Caco-2 (cell line): ENCODE results near the gene MAN2A1. TPM values are rescaled to one million over a fixed set of nuclear protein-coding genes. Genes with fewer than 3 reads are reported as not detected.

Experiments
- BruUV-seq: library from RNA; stranded (reverse); fragments of 400-500 nt; replicated peaks from 2 replicates; lab custom pipeline; 2021; lab: Mats Ljungman, UMichigan
- CTCF ChIA-PET: fragments of 300-600 bp; sonication (Branson Sonifier 250); formaldehyde crosslinking; loops from one replicate; lab custom pipeline; 2022; ENCODE audit warnings: antibody characterized with exemption; lab: Charles Lee
- POLR2A ChIA-PET: fragments of 300-600 bp; sonication (Branson Sonifier 250); formaldehyde crosslinking; loops from one replicate; lab custom pipeline; 2022; ENCODE audit warnings: antibody characterized with exemption; lab: Charles Lee
- DNase-seq, 2 experiments: peaks; one replicate each; pipeline versions ENCODE4 v3.0.0 to v3.0.0-alpha.2; 2020 to 2022
- H3K27me3 ChIP-seq: replicated peaks from 2 replicates; pipeline ENCODE4 v1.6.0; 2011; ENCODE audit warnings: low read length; ENCODE audit not compliant: control insufficient read depth, insufficient read depth
- H3K36me3 ChIP-seq: 2 replicates; pipeline ENCODE4 v1.5.1; 2011; ENCODE audit warnings: low read length; ENCODE audit not compliant: control insufficient read depth, insufficient read depth
- H3K4me1 ChIP-seq: fragments of 250-450 bp; sonication (Bioruptor Pico); 2 replicates; pipeline ENCODE4 v1.5.1; 2020; ENCODE audit warnings: mild to moderate bottlenecking
- H3K4me3 ChIP-seq: 2 replicates; pipeline ENCODE4 v1.5.1; 2011; ENCODE audit warnings: low read depth, mild to moderate bottlenecking, control low read depth, low read length
- H3K9me3 ChIP-seq: fragments of 250-450 bp; sonication (Bioruptor Pico); 2 replicates; pipeline ENCODE4 v1.5.1; 2020; ENCODE audit warnings: mild to moderate bottlenecking, moderate library complexity
- H3K27ac Mint-ChIP-seq: one replicate; pipeline ENCODE4 v1.8.0; 2022; ENCODE audit warnings: mixed read lengths; ENCODE audit not compliant: unreplicated experiment
- H3K27me3 Mint-ChIP-seq: one replicate; pipeline ENCODE4 v1.8.0; 2022; ENCODE audit warnings: mixed read lengths; ENCODE audit not compliant: insufficient read depth, unreplicated experiment
- H3K36me3 Mint-ChIP-seq: one replicate; pipeline ENCODE4 v1.8.0; 2022; ENCODE audit warnings: mild to moderate bottlenecking, mixed read lengths; ENCODE audit not compliant: insufficient read depth, unreplicated experiment
- H3K4me1 Mint-ChIP-seq: one replicate; pipeline ENCODE4 v1.8.0; 2022; ENCODE audit warnings: low read depth, mixed read lengths; ENCODE audit not compliant: unreplicated experiment
- H3K4me3 Mint-ChIP-seq: one replicate; pipeline ENCODE4 v1.8.0; 2022; ENCODE audit warnings: mild to moderate bottlenecking, moderate library complexity, mixed read lengths; ENCODE audit not compliant: unreplicated experiment
- H3K9me3 Mint-ChIP-seq: one replicate; pipeline ENCODE4 v1.8.0; 2022; ENCODE audit warnings: mixed read lengths; ENCODE audit not compliant: unreplicated experiment
- CTCF ChIP-seq, 2 experiments: fragments of 200-600 bp in 1 of 2; IDR thresholded peaks; 1 replicate in 1 of 2; 2 replicates in 1 of 2; pipeline versions ENCODE4 v1.5.1 to v1.8.0; 2011 to 2022; ENCODE audit warnings: antibody characterized with exemption in 1 of 2, control low read depth in 1 of 2, inconsistent platforms in 1 of 2, low read depth in 1 of 2, low read length in 1 of 2, mild to moderate bottlenecking in 1 of 2, moderate library complexity in 1 of 2; ENCODE audit not compliant: insufficient read depth in 1 of 2, severe bottlenecking in 1 of 2, unreplicated experiment in 1 of 2
- intact Hi-C: fragments of 100-400 bp; cut with micrococcal nuclease; formaldehyde crosslinking; loops from one replicate; pipeline ENCODE4 v1.10.0; 2022; ENCODE audit not compliant: unreplicated experiment
- total RNA-seq: library from RNA; stranded (reverse); gene quantifications from 2 replicates; pipeline ENCODE4 v1.2.3, GENCODE V29; 2022

Gene MAN2A1
- total RNA-seq, 1 experiment from 2014 or later = 57.3 TPM

- no peak for DNase-seq
- Mint-ChIP-seq H3K4me1 (peaks cover under 1% of the 10 kb centered on the region), H3K27me3 (no peaks in the 10 kb centered on the region), H3K9me3 (no peaks in the 10 kb centered on the region), H3K4me3 (no peak overlapping the region), H3K36me3 (no peaks in the 10 kb centered on the region), H3K27ac (no peak overlapping the region)
- Histone ChIP-seq H3K9me3 (no peaks in the 10 kb centered on the region), H3K4me3 (no peak overlapping the region), H3K36me3 (no peaks in the 10 kb centered on the region), H3K4me1 (peaks cover 5% of the 10 kb centered on the region; the same call in 1 of the 2 replicates), H3K27me3 (no peaks in the 10 kb centered on the region)
- intact Hi-C loops = no loop called here
- TF ChIP-seq CTCF (IDR thresholded peaks at IDR 0.05; ENCODE audit: insufficient read depth in 1 of 2, low read depth in 1 of 2, low read length in 1 of 2, severe bottlenecking in 1 of 2, unreplicated experiment in 1 of 2) = no peak
- ChIA-PET POLR2A (no interaction called here), CTCF (interaction anchor here (0.7 kb wide), 1 partner anchor 79 kb away, joined by 5 read pairs; no protein-coding TSS in a partner anchor)
- BruUV-seq = no TSS peak
These were observed 24.9 kb downstream of the MAN2A1 start for GRCh38 chr5:109714592-109714991.

GRCh38 chr5:109718216-109718615, 28.5 kb downstream of the MAN2A1 start:
- CTCF ChIA-PET = interaction anchor here (1.1 kb wide), 1 partner anchor 10 kb away, joined by 3 read pairs; no protein-coding TSS in a partner anchor
- no peaks in the 10 kb centered on the region for H3K9me3 Mint-ChIP-seq
- Histone ChIP-seq H3K36me3 (no peaks in the 10 kb centered on the region), H3K9me3 (no peaks in the 10 kb centered on the region), H3K27me3 (no peaks in the 10 kb centered on the region), H3K4me1 (no peaks in the 10 kb centered on the region), H3K4me3 (no peak overlapping the region)
- intact Hi-C loops = no loop called here
- no TSS peak for BruUV-seq
- H3K36me3 Mint-ChIP-seq = no peaks in the 10 kb centered on the region
- no peak for TF ChIP-seq CTCF (IDR thresholded peaks at IDR 0.05; ENCODE audit: insufficient read depth in 1 of 2, low read depth in 1 of 2, low read length in 1 of 2, severe bottlenecking in 1 of 2, unreplicated experiment in 1 of 2)
- POLR2A ChIA-PET = no interaction called here
- H3K4me3 Mint-ChIP-seq = no peak overlapping the region
- no peak for DNase-seq
- no peaks in the 10 kb centered on the region for H3K4me1 Mint-ChIP-seq
- H3K27ac Mint-ChIP-seq = no peak overlapping the region
- H3K27me3 Mint-ChIP-seq = no peaks in the 10 kb centered on the region

GRCh38 chr5:109718632-109719031, 28.9 kb downstream of the MAN2A1 start:
- TF ChIP-seq CTCF (IDR thresholded peaks at IDR 0.05; ENCODE audit: insufficient read depth in 1 of 2, low read depth in 1 of 2, low read length in 1 of 2, severe bottlenecking in 1 of 2, unreplicated experiment in 1 of 2) = no peak
- Mint-ChIP-seq H3K4me3 (no peak overlapping the region), H3K9me3 (no peaks in the 10 kb centered on the region), H3K27ac (no peak overlapping the region), H3K27me3 (no peaks in the 10 kb centered on the region), H3K36me3 (no peaks in the 10 kb centered on the region), H3K4me1 (no peaks in the 10 kb centered on the region)
- no peaks in the 10 kb centered on the region for H3K36me3 ChIP-seq
- H3K4me3 ChIP-seq = no peak overlapping the region
- ChIA-PET POLR2A (no interaction called here), CTCF (interaction anchor here (1.1 kb wide), 1 partner anchor 11 kb away, joined by 3 read pairs; no protein-coding TSS in a partner anchor)
- H3K4me1 ChIP-seq = no peaks in the 10 kb centered on the region
- no peaks in the 10 kb centered on the region for H3K9me3 ChIP-seq
- intact Hi-C loops = no loop called here
- DNase-seq = no peak
- no peaks in the 10 kb centered on the region for H3K27me3 ChIP-seq
- BruUV-seq = no TSS peak
